Measurements from ENCODE around the gene CHD1L.
"Not testable (repeated sequence)": the region's sequence is repeated elsewhere in the genome, so short reads cannot be mapped to it uniquely, and the experiment has no call there.

Gene CHD1L

GRCh38 chr1:147267711-147268110, 25.2 kb downstream of the CHD1L start:
- no peak for DNase-seq (ENCODE audit: low spot score)

GRCh38 chr1:147270721-147271120, 28.2 kb downstream of the CHD1L start:
- DNase-seq (ENCODE audit: low spot score) = no peak

DNA sequence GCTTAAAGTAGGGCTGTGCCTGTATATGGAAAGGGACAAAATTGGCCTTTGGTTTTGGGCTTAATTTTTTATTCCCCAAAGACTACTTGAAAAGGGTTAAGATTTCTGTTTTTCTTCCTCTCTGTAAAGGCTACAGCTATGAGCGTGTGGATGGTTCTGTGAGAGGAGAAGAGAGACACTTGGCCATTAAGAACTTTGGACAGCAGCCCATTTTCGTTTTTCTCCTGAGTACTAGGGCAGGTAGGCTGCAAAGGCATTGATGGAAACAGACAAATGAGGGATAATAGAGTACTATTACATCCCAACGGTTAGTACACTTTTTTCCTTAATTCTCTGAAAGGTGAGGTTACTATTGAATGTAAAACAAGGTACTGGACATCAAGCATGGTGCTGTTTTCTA, 29.6 kb downstream of the CHD1L start:
- no peak for DNase-seq (ENCODE audit: low spot score)

- DNase-seq (ENCODE audit: low spot score) = peak; percentile 86
Observed at GRCh38 chr1:147273409-147274336, 31.2 kb downstream of the CHD1L start.

GRCh38 chr1:147281950-147282349, 39.5 kb downstream of the CHD1L start:
- no peak for DNase-seq (ENCODE audit: low spot score)

GRCh38 chr1:147283011-147283410, 40.5 kb downstream of the CHD1L start:
- DNase-seq (ENCODE audit: low spot score) = no peak

DNA sequence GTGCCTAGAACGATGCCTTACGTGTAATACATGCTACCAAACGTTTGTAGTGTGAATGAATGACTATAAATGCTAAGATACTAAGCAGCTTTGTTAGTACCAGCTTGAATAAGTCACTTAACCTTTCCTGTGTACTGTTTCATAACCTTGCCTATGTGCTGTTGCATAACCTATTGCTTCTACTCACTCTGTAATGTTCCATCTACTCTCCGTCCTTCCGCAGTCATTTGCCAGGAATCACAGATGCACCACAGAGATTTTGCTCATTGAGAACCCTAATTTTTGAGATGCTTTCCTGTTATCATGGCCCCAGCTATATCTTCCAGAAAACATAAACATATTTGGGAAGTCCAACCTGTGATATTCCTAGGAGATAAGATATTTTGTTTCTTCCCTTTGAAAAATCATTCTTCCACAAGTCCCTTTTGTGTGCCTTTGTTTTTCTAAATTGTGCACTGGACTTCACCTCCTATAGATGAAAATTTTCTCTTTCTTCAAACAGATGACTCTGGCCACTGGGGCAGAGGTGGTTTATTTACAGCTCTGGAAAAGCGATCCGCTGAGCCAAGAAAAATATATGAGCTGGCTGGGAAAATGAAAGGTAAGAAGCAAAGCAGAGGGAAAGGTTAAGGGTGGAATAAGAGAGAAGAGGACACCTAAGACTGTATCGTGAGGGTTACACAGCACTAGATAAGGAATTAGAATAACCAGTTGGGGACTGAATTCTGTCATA, 44.8 kb downstream of the CHD1L start:
- no peak for DNase-seq (ENCODE audit: low spot score)

- DNase-seq (ENCODE audit: low spot score) = no peak
Observed at GRCh38 chr1:147292012-147292411, 49.5 kb downstream of the CHD1L start.

- no peak for DNase-seq (ENCODE audit: low spot score)
Observed at GRCh38 chr1:147292631-147293251, 50.3 kb downstream of the CHD1L start.

DNA sequence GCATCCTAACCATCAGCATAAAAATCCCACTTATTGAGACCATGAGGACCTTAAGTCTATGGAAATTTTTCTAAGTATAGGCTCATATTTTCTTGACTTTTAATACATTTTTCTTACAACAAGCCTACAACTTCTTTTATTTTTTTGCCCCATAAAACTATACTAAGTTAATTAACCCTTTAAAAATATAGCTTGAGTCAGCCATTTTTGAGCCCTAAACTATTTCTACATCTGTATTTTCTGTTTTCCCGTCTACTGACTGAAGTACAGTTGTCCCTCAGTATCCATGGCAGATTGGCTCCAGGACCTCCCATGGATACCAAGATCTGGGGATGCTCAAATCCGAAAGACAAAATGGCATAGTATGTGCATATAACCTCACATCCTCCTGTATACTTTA, 55.0 kb downstream of the CHD1L start:
- no peak for DNase-seq (ENCODE audit: low spot score)

- DNase-seq (ENCODE audit: low spot score) = not testable (repeated sequence)
Observed at GRCh38 chr1:147305803-147306202, 63.3 kb downstream of the CHD1L start.

GRCh38 chr1:147316968-147317367, 74.5 kb downstream of the CHD1L start:
- no peak for DNase-seq (ENCODE audit: low spot score)

- DNase-seq (ENCODE audit: low spot score) = not testable (repeated sequence)
Observed at GRCh38 chr1:147326933-147327687, 84.6 kb downstream of the CHD1L start.

DNA sequence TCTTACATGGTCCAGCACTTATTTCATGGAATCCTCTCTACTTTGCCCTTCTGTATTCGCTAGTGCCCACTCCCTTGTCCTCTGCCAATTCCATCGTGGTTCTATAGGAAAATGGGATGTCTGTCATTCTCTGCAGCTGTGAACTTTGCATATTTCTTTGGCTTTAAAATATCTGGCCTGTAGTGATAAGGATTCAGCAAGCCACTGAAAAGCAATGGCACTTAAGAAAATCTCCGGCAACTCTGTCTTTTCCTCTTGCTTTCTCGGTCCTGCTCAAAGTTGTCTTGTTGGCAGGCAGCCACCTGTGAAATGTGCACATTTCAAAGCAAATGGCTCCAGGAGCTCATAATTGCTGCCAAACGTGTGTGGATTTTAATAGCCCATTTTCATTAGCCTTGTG, 91.8 kb downstream of the CHD1L start:
- no peak for DNase-seq (ENCODE audit: low spot score)

GRCh38 chr1:147336291-147336690, 93.8 kb downstream of the CHD1L start:
- no peak for DNase-seq (ENCODE audit: low spot score)

- no peak for DNase-seq (ENCODE audit: low spot score)
Observed at GRCh38 chr1:147337040-147337630, 94.7 kb downstream of the CHD1L start.

GRCh38 chr1:147338571-147338970, 96.1 kb downstream of the CHD1L start:
- no peak for DNase-seq (ENCODE audit: low spot score)

GRCh38 chr1:147341246-147341645, 98.8 kb downstream of the CHD1L start:
- DNase-seq (ENCODE audit: low spot score) = no peak

Data from NAMALWA (cell line).